DMS 273 (cell line): Measurements from ENCODE around the gene NGEF.
"Not testable (repeated sequence)": the region's sequence is repeated elsewhere in the genome, so short reads cannot be mapped to it uniquely, and the experiment has no call there.

Source experiments
- DNase-seq: peaks from one replicate; lab custom pipeline; 2025; ENCODE audit not compliant: unreplicated experiment; lab: John Stamatoyannopoulos, UW

NGEF gene

GRCh38 chr2:232873909-232874641 lies 139.0 kb downstream of the NGEF start:
- no peak for DNase-seq

- no peak for DNase-seq
Observed at GRCh38 chr2:232873292-232873908, 139.7 kb downstream of the NGEF start.

- no peak for DNase-seq
Observed at GRCh38 chr2:232872826-232873225, 140.2 kb downstream of the NGEF start.

GRCh38 chr2:232871835-232872736 lies 141.0 kb downstream of the NGEF start:
- no peak for DNase-seq

GRCh38 chr2:232871418-232871834 lies 141.6 kb downstream of the NGEF start:
- no peak for DNase-seq

DNA sequence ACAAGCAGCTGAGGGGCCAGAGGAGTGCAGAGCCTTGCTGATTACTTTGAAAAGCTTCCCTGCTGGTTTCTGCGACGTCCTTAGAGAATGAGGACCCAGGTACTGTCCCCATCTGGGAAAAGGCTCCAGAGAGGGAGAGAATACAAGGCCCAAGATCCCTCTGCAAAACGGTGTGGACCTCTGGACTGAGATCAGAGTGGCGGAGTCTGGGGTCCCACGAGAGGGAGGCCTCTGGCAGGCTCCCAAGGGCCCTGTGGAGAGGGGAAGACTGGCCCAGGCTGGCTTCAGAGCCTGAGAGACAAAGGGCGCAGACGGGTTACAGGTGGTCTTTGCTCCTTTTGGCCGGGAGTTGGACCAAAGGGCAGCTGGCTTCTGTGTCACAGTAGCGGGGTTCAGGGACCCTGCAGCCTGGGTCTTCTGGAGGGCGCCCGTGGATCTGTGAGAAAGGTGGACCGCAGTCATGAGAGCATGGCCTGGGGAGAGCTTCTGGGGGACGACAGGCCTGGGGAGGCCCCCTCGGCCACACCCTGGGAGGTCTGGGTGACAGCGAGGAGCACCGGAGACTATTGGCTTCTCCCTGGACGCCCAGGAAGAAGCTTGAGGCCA lies 142.2 kb downstream of the NGEF start:
- no peak for DNase-seq

DNA sequence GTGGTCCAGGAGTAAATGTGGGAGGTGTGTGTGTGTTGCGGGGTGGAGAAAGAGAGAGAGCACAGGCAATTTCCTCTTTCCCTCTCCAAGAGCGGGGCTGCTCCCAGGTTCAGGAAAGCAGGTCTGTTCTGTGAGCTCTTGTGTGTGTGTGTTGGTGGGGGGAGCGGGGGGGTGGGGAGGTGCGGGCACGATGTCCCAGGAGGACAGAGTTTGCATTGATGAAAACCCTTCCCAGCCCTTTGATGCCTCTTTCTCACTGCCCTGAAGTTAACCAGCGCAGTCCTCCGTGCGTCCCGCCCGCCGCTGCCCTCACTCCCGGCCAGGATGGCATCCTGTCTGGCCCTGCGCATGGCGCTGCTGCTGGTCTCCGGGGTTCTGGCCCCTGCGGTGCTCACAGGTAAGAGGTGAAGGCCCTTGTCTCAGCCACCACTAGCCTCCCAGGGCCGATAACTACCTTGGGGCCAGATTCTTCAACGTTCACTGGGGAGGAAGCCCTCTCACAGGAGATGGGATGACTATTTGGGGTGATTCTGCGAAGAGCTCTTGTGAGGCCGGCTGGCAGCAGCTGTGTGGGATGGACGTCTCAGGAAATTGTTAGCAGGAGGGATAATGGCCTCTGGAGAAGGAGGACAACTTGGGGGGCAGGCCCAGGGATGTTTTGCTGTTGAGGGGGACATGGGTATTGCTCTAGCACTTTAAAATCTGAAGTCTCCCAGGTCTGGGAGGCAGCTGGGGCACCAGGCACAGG lies 142.9 kb downstream of the NGEF start, which contains the start of gene SNORC:
Gene SNORC, plus strand, starts transcription at position 247 of the 748 bp plus-strand sequence. Its CDS starts 78 bp downstream, at position 325.
- DNase-seq = no peak

- DNase-seq = no peak
Observed at GRCh38 chr2:232869138-232870017, 143.7 kb downstream of the NGEF start.

DNA sequence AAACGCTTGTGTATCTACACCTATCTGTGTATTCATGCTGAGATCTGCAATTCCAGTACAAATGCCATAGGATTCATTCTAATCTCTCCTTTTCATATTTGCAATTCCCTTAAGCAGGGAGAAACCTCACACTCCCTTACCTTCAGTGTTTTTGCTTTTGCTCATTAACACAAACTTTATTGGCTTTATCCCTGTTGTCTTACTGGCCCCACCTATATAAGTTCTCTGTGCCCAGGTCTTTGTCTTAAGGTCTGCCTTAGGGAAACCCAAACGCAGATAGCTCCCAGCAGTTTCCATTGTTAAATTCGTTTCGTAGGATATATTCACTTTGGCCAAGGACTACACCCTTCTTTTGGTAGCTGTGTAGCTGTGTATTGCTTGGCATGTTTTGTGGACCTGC lies 147.0 kb downstream of the NGEF start:
- no peak for DNase-seq

- DNase-seq = no peak
Observed at GRCh38 chr2:232865165-232865564, 147.9 kb downstream of the NGEF start.

GRCh38 chr2:232863996-232864395 lies 149.1 kb downstream of the NGEF start:
- DNase-seq = no peak

DNA sequence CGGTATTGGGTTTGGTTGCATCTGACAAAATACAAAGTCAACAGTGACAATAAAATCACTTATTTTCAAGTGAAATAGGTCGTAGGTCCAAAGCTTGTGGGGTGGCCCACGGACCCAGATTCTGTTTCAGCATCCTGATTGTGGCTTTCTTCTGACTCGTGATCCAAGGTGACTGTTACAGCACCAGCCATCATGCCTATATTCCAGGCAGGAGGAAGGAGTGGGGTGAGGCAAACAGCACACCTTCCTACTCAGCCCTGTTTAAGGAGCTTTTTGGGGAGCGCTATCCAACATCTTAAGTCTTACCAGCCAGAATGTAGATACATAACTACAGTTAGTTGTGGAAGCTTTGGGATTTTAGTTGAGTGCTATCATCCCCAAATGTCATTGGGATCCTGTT lies 151.7 kb downstream of the NGEF start:
- DNase-seq = no peak

- DNase-seq = no peak
Observed at GRCh38 chr2:232860593-232861241, 152.3 kb downstream of the NGEF start.

DNA sequence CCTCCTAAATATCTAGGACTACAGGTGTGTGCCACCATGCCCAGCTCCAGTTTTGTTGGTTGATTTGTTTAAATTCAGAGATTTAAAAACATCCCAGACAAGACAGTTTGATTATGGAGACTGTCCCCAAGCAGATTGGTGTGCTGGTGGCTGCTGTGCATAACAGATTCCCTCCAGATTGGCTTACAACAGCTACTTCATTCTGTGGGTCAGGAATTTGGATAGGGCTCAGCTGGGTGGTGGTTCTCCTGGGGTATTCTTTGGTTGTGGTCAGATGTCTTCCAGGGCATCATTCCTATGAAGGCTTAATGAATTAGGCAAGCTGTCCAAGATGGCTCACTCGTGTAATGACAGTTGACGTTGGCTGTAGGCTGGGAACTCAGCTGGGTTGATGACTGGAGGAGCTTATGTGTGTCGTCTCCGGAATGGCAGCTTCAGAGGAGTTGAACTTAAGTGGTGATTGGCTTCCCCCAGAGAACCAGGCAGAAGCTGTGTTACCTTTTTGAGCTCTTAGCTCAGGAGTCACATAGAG lies 153.6 kb downstream of the NGEF start:
- DNase-seq = no peak

GRCh38 chr2:232857158-232857563 lies 155.9 kb downstream of the NGEF start:
- DNase-seq = no peak

GRCh38 chr2:232854082-232854481 lies 159.0 kb downstream of the NGEF start:
- peak; percentile 22 for DNase-seq

- DNase-seq = no peak
Observed at GRCh38 chr2:232852676-232853075, 160.4 kb downstream of the NGEF start.

GRCh38 chr2:232852081-232852480 lies 161.0 kb downstream of the NGEF start:
- not testable (repeated sequence) for DNase-seq

- no peak for DNase-seq
Observed at GRCh38 chr2:232850039-232850438, 163.0 kb downstream of the NGEF start.
